NB4 (cell line): ENCODE data around the gene STK24.

ENCODE experiments used
- DNase-seq: peaks from one replicate; pipeline ENCODE4 v3.0.0; 2010; ENCODE audit warnings: low read depth
- H3K4me3 ChIP-seq: one replicate; pipeline ENCODE4 v1.5.1; 2011; ENCODE audit warnings: mild to moderate bottlenecking, low read depth, low read length, moderate library complexity
- MAX ChIP-seq: IDR thresholded peaks from 2 replicates; pipeline ENCODE4 v1.6.1; 2011; ENCODE audit warnings: low read depth, low read length
- MYC ChIP-seq: IDR thresholded peaks from 2 replicates; pipeline ENCODE4 v1.6.1; 2011; ENCODE audit warnings: low read depth, low read length
- POLR2A ChIP-seq: IDR thresholded peaks from 2 replicates; pipeline ENCODE4 v1.6.1; 2011; ENCODE audit warnings: mild to moderate bottlenecking; ENCODE audit not compliant: insufficient read length; ENCODE audit errors: extremely low read depth
- TF ChIP-seq, protein P1 (sequence below): IDR thresholded peaks from one replicate; pipeline ENCODE4 v1.5.1; 2012; ENCODE audit warnings: low read depth, low read length

The STK24 gene

DNA sequence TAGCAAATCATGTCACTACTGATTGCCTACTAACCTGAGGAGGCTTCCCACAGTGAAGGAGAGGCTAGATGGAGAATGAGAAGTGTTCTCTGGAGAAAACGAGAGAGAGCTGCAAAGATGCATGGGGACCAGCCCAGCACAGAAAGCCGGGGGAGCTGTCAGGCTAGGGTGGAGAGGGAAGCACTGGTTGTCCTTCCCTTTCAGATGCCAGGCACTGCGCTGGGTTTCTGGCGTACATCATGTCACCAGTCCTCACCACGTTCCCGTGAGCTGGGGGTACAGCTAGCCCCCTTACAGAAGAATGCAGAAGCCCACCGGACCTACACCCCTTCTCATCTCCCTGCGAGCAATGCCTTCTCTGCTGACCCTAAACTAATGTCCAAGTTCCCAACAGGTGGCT lies 86.0 kb downstream of the STK24 start:
- TF ChIP-seq MYC, result no peak
- TF ChIP-seq MAX, result no peak
- TF ChIP-seq, protein P1, sequence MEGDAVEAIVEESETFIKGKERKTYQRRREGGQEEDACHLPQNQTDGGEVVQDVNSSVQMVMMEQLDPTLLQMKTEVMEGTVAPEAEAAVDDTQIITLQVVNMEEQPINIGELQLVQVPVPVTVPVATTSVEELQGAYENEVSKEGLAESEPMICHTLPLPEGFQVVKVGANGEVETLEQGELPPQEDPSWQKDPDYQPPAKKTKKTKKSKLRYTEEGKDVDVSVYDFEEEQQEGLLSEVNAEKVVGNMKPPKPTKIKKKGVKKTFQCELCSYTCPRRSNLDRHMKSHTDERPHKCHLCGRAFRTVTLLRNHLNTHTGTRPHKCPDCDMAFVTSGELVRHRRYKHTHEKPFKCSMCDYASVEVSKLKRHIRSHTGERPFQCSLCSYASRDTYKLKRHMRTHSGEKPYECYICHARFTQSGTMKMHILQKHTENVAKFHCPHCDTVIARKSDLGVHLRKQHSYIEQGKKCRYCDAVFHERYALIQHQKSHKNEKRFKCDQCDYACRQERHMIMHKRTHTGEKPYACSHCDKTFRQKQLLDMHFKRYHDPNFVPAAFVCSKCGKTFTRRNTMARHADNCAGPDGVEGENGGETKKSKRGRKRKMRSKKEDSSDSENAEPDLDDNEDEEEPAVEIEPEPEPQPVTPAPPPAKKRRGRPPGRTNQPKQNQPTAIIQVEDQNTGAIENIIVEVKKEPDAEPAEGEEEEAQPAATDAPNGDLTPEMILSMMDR, result no peak
- no peak for TF ChIP-seq POLR2A
- DNase-seq, result no peak
- H3K4me3 ChIP-seq, result no peak overlapping the region

DNA sequence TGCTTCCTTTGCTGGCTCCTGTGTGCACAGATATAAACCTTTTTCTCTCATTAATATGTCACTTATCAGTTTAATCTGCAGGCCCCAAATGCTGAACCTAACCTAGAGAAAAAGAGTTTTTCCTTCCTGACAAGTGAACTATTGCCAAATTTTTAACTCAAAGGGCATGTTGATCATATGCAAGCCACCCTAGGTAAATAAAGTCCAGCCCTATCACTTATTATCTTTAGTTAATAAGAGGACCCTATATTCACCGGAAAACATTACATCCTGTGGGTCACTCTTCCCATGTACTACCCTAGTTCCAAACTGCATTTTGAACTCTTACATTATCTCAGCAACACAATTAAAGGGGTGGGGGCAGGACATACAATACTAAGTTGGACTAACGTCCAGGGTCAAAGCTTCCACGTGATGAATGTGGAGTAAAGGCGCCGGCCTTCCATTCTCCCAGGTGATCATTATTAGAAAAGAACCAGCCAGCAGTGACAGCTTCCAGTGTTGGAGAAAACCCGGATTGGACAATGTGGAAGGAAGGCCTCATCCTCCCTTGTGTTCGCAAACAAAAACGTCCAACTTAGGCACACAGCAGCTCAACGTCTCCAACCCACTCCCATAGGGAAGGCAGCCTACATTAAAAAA lies 86.6 kb downstream of the STK24 start:
- no peak overlapping the region for H3K4me3 ChIP-seq
- no peak for DNase-seq
- TF ChIP-seq POLR2A, result no peak
- TF ChIP-seq, protein P1, result no peak

GRCh38 chr13:98489446-98490194 lies 87.3 kb downstream of the STK24 start:
- TF ChIP-seq, protein P1, result no peak
- TF ChIP-seq MAX (no peak), POLR2A (no peak), MYC (no peak)
- DNase-seq, result no peak
- no peak overlapping the region for H3K4me3 ChIP-seq

DNA sequence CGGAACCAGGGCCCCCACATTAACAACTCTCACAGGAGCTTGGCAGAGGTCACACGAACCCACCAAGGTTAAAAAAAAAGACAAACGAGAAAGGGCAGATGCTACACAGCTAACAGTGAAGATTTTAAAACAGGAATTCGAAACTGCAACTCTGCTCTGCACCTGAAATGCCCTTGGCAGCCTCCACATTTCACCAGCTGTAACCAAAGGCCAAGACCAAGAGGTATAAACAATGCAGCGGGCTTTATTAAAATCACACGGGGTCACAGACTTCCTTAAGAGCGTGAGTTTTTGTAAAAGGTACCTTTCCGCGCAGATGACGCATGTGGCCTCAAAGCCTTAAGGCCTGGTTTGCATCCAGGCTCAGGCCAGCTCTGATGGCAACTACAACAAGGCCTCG lies 88.2 kb downstream of the STK24 start:
- no peak overlapping the region for H3K4me3 ChIP-seq
- no peak for DNase-seq
- TF ChIP-seq, protein P1, result no peak
- TF ChIP-seq POLR2A (no peak), MYC (no peak), MAX (no peak)

DNA sequence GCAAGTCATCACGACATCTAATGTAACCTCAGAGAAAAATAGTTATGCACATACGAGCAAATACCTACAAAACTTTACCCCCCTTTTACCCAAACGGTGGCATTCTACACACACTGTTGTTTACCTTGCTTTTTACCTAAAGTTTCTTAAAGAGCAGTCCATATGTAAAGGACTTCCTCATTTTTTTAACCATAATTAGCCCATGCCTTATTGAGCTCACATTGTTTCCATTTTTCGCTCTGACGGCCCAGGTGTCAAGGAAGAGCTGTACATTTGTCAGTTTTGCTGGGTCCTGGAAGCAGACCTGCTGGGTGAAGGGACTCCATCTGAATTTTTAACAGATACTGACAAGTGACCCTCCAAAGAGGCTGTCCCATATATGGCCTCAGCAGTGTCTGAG lies 89.4 kb downstream of the STK24 start:
- no peak overlapping the region for H3K4me3 ChIP-seq
- TF ChIP-seq MYC (no peak), MAX (peak; percentile 39; the same call in 1 of the 2 replicates)
- no peak for DNase-seq

GRCh38 chr13:98487016-98487415 lies 89.9 kb downstream of the STK24 start:
- TF ChIP-seq MYC, result no peak
- TF ChIP-seq POLR2A, result no peak
- TF ChIP-seq, protein P1, result no peak
- no peak for TF ChIP-seq MAX
- no peak overlapping the region for H3K4me3 ChIP-seq
- no peak for DNase-seq
